Erythroblast (primary cell): ENCODE data around the gene GMNN.
"Not testable (repeated sequence)": the region's sequence is repeated elsewhere in the genome, so short reads cannot be mapped to it uniquely, and the experiment has no call there.

Experiments used
- DNase-seq, 2 experiments: peaks; one replicate each; lab custom pipeline; 2025; lab: John Stamatoyannopoulos, UW
- GATA1 ChIP-seq: IDR thresholded peaks from 2 replicates; pipeline ENCODE4 v1.6.1; 2011; ENCODE audit warnings: low read depth, mild to moderate bottlenecking, control low read depth, low read length, moderate library complexity
- POLR2A ChIP-seq: IDR thresholded peaks from 2 replicates; pipeline ENCODE4 v1.6.1; 2011; ENCODE audit warnings: mild to moderate bottlenecking, low read length

GMNN gene

GRCh38 chr6:24774696-24775519 lies at the start of gene GMNN:
GMNN (plus strand) TSS chr6:24774937; CDS start chr6:24777247, 2,310 bp downstream.
- DNase-seq: peak; percentile 97 to 99
- TF ChIP-seq POLR2A (peak; percentile 97), GATA1 (no peak)

DNA sequence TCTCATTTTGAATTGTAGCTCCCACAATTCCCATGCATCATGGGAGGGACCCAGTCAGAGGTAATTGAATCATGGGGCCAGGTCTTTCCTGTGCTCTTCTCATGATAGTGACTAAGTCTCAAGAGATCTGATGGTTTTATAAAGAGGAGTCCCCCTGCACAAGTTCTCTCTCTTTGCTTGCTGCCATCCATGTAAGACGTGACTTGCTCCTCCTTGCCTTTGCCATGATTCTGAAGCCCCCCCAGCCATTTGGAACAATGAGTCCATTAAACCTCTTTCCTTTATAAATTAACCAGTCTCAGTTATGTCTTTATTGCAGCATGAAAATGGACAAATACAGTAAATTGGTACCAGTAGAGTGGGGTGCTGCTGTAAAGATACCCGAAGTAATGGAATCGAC lies 44.1 kb upstream of the GMNN start:
- DNase-seq: not testable (repeated sequence)

- DNase-seq: not testable (repeated sequence)
Observed at GRCh38 chr6:24731456-24732134, 43.1 kb upstream of the GMNN start.

- no peak for DNase-seq
- no peak for TF ChIP-seq POLR2A
- no peak for TF ChIP-seq GATA1
Observed at GRCh38 chr6:24734166-24734565, 40.6 kb upstream of the GMNN start.

DNA sequence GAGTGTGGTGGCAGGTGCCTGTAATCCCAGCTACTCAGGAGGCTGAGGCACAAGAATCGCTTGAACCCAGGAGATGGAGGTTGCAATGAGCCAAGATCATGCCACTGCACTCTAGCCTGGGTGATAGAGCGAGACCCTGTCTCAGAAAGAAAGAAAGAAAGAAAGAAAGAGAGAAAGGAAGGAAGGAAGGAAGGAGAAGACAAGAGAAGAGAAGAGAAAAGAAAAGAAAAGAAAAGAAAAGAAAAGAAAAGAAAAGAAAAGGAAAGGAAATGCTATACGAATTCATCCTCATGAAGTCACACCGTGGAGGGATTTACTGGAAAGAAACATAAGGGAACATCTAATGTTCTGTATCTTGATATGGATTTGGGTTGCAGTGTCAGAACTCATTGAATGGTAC lies 40.0 kb upstream of the GMNN start:
- DNase-seq: not testable (repeated sequence)

DNA sequence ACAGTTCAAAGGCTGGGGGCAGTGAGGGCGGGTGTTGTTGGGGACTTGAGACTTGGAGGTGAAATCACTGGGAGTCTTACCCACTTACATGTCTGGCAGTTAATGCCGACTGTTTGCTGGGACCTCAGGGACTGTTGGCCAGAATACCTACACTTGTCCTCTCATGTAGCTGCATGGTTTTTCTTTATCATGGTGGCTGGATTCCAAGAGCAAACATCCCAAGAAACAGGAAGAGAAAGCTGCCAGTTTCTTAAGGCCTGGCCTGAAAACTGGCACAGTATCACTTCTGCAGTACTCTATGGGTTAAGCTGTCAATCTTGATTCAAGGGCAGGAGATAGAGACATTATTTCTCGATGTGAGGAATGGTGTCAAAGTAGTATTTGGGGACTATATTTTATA lies 36.0 kb upstream of the GMNN start:
- no peak for DNase-seq
- TF ChIP-seq POLR2A (no peak), GATA1 (no peak)

DNA sequence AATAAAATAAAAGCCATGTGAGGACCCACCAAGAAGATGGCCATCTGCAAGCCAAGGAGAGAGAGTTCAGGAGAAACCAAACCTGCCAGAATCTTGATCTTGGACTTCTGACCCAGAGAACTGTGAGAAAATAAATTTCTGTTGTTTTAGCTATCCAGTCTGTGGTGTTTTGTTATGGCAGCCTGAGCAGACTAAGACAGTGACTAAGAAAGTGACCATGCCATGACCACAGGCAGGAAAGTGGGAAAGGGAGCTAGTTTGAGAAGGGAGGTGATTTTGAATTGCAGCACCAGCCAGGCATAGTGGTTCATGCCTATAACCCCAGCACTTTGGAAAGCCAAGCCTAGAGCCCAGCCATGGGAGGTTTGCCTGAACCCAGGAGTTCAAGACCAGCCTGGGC lies 33.9 kb upstream of the GMNN start:
- TF ChIP-seq POLR2A (no peak), GATA1 (no peak)
- DNase-seq: no peak

GRCh38 chr6:24742216-24742738 lies 32.5 kb upstream of the GMNN start:
- no peak for DNase-seq
- TF ChIP-seq GATA1 (no peak), POLR2A (no peak)

- no peak for TF ChIP-seq GATA1
- no peak for TF ChIP-seq POLR2A
- peak in 1 of 2 experiments; percentile 56 for DNase-seq
Observed at GRCh38 chr6:24743265-24743943, 31.3 kb upstream of the GMNN start.

- no peak for TF ChIP-seq GATA1
- TF ChIP-seq POLR2A: no peak
- no peak for DNase-seq
Observed at GRCh38 chr6:24743944-24744335, 30.8 kb upstream of the GMNN start.

DNA sequence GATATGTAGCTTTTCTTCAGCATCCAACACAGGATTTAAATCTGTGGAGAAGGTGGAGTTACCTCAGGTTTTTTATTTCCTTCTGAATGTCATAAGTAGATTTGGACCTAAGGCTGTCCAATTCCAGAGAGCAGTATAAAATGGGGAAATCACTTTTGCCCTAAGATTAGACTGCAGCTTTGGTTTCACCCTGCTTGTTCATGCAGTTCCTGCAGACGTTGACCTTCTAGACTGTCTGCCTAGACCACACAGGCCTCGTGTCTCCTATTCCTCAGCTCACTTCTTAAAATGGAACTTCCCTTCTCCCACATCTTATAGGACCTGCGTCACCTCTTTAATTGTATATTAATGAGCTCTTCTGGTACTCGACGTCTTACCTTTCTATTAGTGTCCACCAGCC lies 29.8 kb upstream of the GMNN start:
- TF ChIP-seq POLR2A: no peak
- TF ChIP-seq GATA1: no peak
- DNase-seq: no peak

DNA sequence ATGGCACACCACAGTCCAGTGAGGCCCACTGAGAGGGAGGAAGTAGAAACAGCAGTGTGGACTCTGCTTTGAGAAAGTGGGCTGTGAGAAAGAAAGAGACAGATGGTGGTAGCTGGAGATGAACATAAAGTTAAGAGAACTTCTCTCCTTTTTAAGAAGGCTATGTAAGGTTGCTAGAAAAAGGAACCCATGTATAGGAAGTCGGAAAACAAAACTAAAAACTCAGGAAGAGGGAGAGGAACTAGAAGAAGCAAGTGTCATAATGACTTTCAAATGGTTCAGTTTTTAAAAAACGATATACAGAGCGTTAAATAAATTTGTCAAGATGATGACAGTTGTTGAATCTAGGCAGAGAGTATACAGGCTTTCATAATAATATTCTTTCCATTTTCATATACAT lies 25.4 kb upstream of the GMNN start:
- DNase-seq: no peak
- TF ChIP-seq POLR2A (no peak), GATA1 (no peak)

DNA sequence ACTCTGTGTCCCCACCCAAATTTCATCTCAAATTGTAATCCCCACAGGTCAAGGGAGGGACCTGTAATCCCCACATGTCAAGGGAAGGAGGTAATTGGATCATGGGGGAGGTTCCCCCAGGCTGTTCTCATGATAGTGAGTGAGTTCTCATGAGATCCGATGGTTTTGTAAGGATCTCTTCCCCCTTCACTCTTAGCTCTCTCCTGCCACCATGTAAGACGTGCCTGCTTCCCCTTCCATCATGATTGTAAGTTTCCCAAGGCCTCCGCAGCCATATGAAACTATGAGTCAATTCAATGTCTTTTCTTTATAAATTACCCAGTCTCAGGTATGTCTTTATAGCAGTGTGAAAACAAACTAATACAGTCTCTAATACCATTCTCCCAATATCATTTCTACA lies 23.9 kb upstream of the GMNN start:
- not testable (repeated sequence) for DNase-seq

DNA sequence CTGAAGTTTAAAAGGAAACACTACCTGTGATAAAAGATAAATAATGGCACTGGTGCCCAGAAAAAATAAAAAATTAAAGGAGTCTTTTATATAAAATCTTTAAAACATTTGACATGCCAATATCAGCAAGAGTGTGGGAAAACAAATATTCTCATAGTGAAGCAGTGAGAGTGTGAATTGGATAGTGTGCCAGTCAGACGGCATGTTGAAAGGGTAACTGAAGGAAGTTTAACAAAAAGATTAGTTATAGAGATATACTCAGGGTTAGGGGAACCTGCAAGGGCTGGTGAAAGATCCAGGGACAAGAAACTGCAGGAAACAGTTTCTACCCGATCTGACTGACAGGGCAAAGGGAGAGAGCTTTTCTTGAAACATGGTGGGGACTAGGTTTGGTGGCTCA lies 22.2 kb upstream of the GMNN start:
- DNase-seq: no peak
- TF ChIP-seq POLR2A (no peak), GATA1 (no peak)

- peak in 1 of 2 experiments; percentile 15 for DNase-seq
- TF ChIP-seq POLR2A (no peak), GATA1 (no peak)
Observed at GRCh38 chr6:24752917-24753492, 21.7 kb upstream of the GMNN start.
